Activated CD4-positive, alpha-beta T cell treated with anti-CD3 and anti-CD28 coated beads for 48 hours (primary cell): ENCODE measurements around the gene TUBB8.
"Not testable (repeated sequence)": the region's sequence is repeated elsewhere in the genome, so short reads cannot be mapped to it uniquely, and the experiment has no call there.

Experiments
- DNase-seq: peaks from one replicate; pipeline ENCODE4 v3.0.0-alpha.2; 2020

Gene TUBB8

DNA sequence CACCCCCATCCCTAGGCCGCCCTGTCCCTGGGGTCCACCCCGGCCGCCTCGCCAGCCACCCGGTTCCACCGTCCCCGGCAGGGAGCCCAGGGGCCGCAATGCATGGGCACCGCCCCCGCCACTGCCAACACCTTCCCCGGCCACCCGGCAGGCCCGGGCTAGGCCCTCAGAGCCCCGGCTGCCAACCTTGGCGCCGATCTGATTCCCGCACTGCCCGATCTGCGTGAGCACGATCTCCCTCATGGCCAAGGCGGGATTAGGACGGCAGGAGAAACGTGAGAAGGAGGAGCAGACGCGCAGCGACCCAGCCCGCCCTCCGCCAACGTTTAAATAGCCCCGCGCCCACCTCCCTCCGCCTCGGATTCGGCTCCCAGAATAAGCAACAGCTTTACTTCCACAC lies at the start of gene TUBB8:
Gene TUBB8 (minus strand): TSS at position 301 of the 400 bp plus-strand sequence. CDS start 58 bp downstream, at position 243.
- no peak for DNase-seq

DNA sequence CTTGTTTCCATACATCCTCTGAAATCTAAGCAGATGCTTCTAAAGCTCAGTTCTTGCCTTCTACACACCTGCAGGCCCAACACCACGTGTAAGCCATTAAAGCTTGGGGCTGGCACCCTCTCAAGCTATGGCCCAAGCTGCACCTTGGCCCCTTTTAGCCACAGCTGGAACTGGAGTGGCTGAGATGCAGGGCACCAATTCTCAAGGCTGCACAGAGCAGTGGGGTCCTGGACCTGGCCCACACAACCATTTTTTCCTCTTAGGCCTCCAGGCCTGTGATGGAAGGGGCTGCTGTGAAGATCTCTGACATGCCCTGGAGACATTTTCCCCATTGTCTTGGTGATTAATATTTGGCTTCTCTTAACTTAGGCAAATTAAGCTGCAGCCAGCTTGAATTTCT lies 47.4 kb upstream of the TUBB8 start:
- no peak for DNase-seq

DNA sequence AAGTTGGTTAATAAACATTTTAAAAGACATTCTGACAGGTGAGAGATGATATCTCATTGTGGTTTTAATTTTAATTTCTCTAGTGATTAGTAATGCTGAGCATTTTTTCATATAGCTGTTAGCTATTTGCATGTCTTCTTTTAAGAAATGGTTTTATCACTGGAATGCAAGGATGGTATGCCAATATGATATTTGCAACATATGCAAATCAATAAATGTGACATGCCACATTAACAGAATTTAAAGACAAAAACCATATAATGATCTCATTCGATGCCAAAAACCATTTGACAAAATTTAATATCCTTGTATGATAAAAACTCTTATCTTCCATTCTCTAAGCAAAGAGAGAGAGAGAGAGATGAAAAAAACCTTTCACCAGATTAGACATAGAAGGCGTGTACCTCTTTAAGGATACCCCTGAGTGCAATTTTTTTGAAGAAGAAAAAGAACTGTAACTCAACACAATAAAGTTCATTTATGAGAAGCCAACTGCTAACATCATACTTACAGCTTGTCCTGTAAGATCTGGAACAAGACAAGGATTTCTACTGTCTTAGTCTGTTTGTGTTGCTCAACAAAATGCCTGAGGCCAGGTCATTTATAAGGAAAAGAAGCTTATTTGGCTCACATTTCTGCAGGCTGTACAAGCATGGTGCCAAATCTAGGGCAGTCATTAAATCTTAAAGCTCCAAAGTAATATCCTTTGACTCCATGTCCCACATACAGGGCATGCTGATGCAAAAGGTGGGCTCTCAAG lies 46.4 kb upstream of the TUBB8 start:
- DNase-seq, result no peak

DNA sequence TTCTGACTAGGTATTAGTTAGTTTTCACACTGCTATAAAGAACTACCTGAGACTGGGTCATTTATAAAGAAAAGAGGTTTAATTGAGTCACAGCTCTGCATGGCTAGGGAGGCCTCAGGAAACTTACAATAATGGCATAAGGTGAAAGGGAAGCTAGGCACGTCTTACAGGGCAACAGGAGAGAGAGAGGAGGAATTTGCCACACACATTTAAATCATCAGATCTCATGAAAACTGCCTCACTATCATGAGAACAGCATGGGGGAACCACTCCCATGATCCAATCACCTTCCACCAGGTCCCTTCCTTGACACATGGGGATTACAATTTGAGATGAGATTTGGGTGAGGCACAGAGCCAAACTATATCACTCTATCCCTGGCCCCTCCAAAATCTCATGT lies 45.5 kb upstream of the TUBB8 start:
- DNase-seq, result no peak

DNA sequence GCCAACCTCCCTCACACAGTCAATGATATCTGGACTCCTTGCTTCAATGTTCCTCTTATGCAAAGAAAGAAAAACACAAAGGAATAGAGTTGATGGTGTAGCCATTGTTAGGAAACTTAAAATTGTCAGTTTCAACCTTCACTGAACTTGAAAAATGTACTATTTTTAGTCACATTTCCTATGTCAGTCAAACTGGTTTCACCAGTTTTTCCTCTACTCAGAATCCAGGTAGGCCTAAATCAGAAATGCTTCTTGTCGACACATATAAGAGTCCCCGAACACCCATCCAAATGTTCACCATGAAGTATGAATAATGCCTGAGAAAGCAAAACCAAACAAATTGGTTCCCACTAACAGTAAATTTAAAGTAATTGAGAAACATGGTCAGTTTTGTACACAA lies 43.8 kb upstream of the TUBB8 start:
- no peak for DNase-seq

DNA sequence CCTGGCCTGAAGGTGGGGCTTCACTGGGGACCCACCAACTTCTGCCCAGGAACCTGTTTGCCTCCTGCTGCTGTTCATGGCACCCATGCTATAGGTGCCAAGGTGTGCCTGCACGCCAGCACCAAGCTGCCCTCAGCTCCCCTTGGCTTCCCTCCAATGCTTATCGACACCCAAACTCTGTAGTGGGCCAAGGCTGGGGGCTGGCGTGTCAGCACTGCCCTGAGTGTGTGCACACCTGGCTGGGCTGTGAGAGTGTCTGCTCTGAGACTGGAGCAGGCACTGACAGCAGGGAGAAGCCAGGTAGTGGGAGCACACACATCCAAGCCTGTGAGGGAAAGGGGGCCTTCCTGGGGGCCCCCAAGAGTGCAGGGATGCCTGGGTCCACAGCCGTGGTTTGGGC lies 43.1 kb upstream of the TUBB8 start:
- no peak for DNase-seq

DNA sequence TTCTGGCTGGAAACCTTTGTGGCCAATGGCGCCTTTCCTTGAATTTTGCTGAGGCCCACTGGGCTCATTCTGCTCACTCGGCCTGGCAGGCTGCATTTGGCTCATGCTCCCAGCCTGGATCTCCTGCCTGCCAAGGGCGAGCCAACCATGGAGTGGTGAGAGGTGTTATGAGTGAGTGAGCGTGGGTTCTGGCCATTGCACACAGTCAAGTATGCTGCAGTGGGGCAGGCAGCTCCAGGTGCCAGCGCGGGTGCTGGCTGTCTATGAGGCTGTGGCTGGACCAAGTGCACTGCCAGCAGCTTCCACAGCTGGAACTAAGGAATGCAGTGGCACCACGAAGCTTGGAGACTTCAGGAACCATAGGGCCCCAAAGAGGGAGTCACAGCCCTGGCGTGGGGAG lies 42.2 kb upstream of the TUBB8 start:
- DNase-seq, result no peak

DNA sequence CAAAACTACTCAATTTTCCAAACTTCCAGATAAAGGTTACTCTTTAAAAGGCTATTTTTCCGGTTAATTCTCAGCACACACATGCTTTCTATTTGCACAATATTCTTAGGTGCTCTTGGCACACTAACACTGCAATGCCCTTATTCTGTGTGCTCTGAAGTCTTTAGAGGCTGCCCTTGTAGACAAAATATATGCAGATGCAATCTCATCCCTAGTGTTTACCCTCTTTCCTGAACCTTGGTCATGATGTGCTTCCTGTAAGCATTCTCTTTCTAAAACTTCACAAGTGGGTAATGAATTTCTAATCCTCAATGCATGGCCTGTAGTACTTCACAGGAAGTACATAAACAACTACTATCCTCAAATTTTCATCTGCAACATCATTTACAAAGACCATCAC lies 41.1 kb upstream of the TUBB8 start:
- DNase-seq, result no peak

DNA sequence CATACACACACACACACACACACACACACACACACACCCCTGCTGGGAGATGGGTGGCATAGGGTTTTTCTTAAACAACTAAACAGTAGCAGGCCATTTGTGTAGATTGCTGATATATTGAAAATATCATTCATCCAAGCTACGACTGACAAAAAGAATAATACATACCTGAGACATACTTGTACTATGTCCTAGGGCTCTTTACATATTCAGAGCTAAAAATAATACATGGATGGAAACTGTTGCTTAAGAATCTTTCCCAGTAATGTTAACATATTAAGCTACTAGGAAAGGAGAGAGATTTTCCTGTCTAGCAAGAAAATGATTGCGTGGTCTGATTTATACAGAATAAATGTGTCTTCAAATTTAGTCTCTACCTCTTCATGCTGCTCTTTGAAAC lies 40.2 kb upstream of the TUBB8 start:
- no peak for DNase-seq

DNA sequence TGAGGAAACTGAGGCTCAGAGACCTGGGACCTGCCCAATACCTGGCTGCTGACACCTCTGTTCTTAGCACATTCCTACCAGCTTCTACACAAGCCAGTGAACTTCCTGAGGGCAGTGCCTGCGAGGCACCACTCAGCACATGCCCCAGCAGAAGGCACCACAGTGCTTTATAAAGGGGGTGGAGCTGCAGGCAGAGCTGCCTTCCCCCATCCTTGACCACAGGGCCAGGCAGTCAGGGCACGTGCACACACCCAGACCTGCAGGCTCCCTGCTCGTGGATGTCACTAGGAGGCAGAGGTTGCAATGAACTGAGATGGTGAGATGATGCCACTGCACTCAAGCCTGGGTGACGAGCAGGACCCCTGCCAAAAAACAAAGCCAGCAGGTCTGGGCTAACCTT lies 39.2 kb upstream of the TUBB8 start:
- DNase-seq, result no peak

DNA sequence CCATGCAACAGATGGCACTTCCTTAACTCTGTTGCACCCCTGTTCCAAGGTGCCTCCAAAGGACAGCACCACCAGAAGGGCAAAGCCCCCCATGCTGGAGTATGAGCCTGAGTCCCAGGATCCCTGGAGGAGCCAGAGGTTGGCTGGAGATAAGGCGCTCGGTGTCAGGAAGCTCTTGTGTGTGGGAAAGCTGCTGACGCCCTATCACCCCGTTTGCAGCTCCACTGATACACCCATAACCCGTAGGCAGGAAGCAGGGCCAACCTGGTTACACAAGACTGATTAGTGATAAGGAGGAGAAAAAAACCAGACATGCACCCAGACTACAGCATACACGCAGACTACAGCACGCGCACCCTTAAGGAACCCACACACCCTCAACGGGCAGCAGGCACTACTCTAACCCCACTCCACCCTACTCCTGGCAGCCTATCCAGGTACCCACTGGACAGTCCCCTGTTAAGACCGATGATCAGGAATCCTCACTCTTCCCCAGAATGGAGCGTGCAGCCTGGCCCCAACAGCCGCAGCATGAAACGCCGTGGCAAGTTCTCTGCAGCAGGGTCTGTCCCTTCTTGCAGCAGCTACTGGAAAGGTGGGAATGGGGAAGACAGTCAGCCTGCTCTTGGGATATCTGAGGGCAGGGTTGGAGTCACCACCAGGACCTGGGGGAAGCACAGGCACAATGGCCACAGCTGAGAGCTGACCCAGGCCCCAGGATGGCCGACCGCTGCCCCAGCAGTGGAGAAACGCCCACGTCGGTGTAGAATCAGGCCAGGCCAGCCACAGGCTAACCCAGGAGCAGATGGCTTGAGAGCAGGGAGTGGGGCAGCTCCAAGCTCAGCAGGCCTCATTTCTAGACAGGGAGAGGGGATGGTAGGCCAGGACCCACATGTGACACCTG lies 38.3 kb upstream of the TUBB8 start:
- DNase-seq, result no peak

DNA sequence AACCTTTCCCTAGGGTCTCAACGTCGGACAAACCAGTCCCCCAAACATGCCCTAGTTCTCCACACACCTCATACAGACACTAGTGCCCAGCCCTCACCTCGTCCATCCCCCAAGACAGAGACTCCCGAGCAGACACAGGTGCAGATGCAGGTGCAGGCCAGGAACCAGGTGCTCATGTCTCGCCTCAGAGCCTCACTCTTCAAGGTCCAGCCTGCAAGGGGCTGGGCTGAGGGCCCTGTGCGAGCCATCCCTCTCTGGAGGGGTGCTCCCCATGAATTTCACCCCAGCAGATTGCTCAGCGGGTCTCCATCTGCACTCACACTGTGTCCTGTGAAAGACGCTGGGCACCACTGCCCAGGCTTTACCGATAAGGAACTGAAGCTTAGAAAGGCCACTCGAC lies 36.9 kb upstream of the TUBB8 start:
- no peak for DNase-seq

DNA sequence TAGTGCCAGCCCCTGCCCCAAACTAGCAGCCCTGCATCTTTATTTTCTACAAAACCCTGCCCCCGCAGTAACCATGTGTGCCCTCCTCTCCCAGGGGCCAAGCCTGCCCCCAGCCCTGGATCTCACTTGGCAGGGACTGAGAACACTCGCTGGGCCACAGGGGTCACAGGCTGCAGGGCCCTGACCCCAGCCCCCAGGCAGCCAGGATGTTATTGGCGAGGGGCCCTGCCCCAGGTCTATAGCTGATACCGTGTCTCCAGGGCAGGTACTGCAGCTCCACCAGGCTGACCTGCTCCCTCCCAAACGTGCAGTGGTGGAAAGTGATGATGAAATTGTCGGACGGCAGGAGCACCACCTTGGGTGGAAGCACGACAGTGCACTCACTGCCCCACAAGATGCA lies 35.9 kb upstream of the TUBB8 start:
- no peak for DNase-seq

DNA sequence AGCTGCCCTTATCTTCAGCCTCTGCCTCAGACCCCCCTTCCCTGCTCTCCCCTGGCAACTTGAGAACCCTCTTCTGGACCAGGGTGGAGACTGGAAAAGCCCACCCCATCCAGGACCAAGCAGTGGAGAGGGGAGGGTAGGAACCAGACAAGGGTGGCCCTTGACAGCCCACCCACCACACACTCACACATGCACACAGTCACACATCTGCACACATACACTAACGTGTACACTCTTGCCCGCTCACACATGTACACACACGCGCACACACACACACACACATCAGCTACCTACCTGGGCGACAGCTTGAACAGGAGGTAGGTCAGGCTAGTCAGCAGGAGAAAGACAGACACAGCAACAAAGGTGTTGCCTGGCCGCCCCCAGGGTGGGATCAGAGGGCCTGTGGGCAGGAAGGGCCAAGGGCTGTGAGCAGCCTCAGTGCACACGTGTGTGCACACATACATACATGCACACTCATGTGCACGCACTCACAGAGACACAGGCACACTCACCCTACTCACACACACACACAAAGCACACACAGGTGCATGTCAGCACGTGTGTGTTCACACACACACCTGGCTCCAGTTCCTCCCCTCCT lies 34.9 kb upstream of the TUBB8 start:
- DNase-seq, result no peak

DNA sequence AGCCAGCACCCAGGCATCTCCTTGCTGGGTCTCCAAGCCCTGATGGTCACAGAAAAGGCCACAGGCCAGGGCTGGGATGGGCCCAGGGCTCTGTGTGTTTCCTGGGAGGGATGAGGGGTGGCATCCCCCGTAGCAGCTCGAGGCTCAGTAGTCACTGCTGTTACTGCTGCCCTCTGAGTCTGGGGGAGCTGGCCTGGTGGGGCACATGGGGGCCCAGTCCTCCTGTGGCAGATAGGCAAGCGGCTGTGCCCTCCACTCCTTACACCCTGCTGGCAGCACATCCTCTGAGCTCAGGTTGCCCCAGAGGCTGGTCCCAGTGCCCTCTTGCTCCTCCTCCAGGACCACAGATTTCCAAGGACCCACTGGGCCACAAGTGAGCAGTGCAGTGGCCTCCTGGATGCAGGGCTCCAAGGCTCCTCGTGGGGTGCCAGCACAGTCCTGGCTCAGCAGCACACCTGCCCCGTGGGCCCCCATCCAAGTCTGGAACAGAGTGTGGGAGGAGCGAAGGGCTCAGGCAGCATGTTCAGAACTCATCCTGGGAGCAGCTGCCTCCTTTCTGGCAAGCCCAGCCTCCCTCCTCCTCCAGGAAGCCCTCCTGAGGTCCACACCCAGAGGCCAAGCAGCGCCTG lies 31.5 kb upstream of the TUBB8 start:
- no peak for DNase-seq

DNA sequence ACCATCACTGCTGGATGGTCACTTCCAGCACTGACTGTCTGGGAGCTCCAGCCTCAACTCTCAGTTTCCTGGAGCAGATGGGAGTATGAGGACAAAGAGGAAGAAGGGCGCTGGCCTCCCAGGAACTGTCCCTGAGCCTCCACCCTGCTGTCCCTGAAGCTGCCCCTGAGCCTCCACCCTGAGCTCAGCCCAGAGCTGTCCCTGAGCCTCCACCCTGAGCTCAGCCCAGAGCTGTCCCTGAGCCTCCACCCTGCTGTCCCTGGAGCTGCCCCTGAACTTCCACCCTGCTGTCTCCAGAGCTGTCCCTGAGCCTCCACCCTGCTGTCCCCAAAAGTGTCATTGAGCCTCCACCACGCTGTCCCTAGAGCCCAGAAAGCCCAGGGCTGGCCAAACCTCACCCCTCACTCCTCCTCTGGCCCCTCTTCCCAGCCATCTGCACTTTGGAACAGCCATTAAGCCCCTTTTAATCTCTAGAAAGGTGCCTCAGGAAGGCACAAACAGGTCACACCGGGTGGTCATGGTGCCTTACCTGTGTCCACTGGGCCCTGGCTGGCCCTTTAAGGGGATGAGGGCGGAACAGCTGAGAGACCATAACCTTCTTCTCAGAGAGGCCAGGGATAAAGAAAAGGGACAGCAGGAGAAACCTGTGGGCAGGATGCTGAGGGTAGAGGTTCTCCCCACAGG lies 30.6 kb upstream of the TUBB8 start:
- no peak for DNase-seq

DNA sequence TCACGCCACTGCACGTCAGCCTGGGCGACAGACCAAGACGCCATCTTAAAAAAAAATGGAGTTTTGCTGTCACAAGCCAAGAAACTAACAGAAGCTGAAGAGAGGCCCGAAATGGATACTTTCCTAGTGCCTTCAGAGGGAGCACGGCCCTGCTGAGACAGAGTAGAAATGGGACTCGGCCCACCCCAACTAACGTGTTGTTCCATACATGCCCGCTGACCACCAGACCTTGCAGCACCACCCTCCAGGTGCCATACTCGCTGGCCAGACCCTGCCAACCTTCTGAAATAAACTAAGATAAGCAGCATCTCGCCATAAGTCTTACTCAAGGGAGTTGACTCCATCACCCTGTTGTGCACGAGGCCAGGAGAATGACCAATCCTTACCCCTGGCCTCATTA lies 29.5 kb upstream of the TUBB8 start:
- no peak for DNase-seq

DNA sequence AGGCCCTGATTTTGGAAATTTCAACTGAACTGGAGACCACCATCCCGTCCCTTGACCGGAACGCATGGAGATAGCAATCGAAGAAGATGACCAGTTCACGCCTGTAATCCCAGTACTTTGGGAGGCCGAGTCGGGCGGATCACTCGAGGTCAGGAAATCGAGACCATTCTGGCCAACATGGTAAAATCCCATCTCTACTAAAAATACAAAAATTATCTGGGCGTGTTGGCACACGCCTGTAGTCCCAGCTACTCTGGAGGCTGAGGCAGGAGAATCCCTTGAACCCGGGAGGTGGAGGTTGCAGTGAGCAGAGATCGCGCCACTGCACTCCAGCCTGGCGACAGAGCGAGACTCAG lies 25.1 kb upstream of the TUBB8 start:
- DNase-seq, result not testable (repeated sequence)

DNA sequence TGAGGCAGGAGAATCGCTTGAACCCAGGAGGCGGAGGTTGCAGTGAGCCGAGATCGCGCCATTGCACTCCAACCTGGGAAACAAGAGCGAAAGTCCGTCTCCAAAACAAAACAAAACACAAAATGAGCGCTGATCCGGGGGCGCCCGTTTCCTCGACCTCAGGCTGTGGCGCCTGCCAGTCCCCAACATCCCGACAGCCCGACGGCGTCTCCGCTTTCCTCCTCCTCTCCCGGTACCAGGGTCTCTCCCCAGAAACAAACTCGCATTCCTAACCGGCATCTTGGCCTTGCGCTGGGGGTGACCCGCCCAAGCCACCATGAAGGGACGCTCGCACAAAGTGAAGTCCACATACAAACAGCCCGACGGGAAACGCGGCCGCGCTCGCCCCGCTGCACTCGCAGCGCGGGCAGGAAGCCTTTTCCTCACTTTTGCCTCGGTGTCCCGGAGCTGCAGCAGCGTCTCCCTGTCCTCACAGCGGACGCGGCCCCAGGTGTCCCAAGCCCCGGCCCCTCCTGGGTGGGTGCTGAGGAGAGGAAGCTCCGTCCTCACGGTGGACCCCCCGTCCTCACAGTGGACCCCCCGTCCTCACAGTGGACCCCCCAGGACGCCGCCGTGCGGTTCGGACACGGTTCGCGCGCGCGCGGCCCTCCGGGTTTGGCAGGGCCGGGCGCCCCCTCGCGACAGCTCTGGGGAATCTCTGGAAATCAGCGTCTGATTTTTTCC lies 24.6 kb upstream of the TUBB8 start:
- DNase-seq, result peak; percentile 52

DNA sequence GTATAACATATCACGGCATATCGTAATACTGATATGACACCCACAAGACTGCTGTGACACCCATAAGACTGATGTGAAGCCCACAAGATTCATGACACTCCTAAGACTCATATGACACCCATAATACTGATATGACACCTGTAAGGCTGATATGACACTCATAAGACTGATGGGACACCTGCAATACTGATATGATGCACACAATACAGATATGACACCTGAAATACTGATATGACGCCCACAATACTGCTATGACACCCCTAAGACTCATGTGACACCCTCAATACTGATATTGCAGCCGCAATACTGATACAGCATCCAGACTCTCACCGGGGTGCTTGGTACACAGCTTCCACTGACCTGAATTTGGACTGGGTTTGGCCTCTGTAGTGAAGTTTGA lies 19.1 kb upstream of the TUBB8 start:
- DNase-seq, result not testable (repeated sequence)

DNA sequence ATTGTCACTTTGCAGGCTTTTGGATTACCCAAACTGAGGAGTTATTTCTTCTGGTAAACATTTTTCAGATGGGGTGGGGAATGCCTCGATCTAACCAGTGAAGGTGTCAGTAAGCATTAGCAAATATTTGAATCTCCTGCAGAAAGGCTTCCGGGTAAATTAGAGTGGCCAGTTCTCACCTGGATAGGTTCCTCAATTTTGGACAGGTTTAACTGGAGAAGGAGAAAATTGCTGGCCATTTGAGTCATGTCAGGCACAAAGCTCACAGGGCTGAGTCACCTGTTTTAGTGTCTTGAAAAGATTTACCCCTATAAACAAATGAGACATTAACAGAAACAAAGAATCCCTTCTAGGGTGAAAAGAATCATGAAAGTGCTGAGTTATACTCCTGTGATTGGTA lies 830 bp upstream of the TUBB8 start:
- DNase-seq, result not testable (repeated sequence)

DNA sequence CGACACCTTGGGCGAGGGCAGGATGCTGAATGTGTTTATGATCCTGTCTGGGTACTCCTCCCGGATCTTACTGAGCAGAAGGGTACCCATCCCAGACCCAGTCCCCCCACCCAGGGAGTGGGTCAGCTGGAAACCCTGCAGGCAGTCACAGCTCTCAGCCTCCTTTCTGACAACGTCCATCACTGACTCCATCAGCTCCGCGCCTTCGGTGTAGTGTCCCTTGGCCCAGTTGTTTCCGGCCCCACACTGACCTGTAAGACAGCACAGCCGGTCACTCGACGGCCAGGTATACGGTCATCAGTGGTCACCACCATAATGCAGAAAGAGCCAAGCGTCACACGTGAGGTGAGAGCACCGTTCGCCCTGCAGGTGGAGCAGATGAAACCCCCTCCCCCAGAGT lies 1.2 kb downstream of the TUBB8 start:
- not testable (repeated sequence) for DNase-seq
